Skin epidermis (tissue), 12 donors: ENCODE data around the gene KYNU.
"Not testable (repeated sequence)": the region's sequence is repeated elsewhere in the genome, so short reads cannot be mapped to it uniquely, and the experiment has no call there.

ENCODE experiments used
- H3K27ac ChIP-seq, 21 experiments: fragments of 200-600 bp; sonication (generic) in 11 of 21; one replicate each; pipeline ENCODE4 v1.5.0; 2020; ENCODE audit warnings: mild to moderate bottlenecking in 3 of 21, inconsistent platforms in 2 of 21, moderate library complexity in 2 of 21
- H3K4me3 ChIP-seq, 7 experiments: fragments of 200-600 bp; sonication (generic) in 2 of 7; one replicate each; pipeline ENCODE4 v1.5.0; 2020; ENCODE audit warnings: inconsistent platforms in 2 of 7, mild to moderate bottlenecking in 2 of 7, moderate library complexity in 1 of 7

Gene KYNU

GRCh38 chr2:142877216-142877838 is at the start of gene KYNU:
KYNU (plus strand) TSS chr2:142877664; CDS start chr2:142885368, 7,704 bp downstream.
- H3K27ac ChIP-seq: peak within 1 kb of the TSS in 19 of 21 experiments; percentile 4 to 82 (median 59)
- H3K4me3 ChIP-seq: peak within 1 kb of the TSS in 6 of 7 experiments; percentile 3 to 28 (median 6)

DNA sequence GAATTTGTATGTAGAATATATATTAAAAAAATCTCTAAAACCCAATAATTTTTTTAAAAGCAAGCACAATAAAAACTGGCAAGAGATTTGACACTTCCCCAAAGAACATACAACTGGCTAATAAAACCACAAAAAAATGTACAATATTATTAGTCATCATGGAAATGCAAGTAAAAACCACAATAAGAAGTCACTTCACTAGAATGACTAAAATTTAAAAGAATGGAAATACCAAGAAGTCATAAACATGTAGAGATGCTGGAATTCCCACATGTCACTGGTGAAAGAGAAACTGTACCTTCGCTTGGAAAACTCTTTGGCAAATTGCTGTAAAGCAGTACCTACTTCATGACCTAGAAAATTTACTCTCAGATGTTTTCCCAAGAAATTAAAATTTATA is 43.4 kb upstream of the KYNU start:
- no peak overlapping the region for H3K27ac ChIP-seq
- H3K4me3 ChIP-seq: no peak overlapping the region

DNA sequence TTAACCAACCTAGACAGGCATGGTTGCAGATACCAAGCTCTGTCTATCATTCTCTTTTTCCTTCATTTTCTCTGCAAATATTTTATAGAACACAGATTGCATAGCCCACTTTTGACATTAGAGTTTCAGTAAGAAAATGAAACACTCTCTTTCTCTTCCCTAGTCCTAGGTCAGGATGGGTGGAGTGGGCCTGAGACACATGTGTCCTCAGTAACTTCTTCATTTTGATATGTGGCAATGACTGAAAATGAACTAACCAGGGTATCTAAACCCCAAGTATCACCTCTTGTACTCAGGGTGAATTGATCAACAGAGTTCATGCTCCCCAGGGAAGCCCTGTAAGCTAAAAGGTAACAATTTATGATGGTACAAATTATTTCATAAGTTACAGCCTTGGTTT is 37.0 kb upstream of the KYNU start:
- Histone ChIP-seq H3K4me3 (no peak overlapping the region), H3K27ac (no peak overlapping the region)

- no peak overlapping the region for H3K4me3 ChIP-seq
- no peak overlapping the region for H3K27ac ChIP-seq
These were observed 35.7 kb upstream of the KYNU start for GRCh38 chr2:142841788-142842187.

- H3K4me3 ChIP-seq: no peak overlapping the region
These were observed 35.1 kb upstream of the KYNU start for GRCh38 chr2:142842369-142842768.

DNA sequence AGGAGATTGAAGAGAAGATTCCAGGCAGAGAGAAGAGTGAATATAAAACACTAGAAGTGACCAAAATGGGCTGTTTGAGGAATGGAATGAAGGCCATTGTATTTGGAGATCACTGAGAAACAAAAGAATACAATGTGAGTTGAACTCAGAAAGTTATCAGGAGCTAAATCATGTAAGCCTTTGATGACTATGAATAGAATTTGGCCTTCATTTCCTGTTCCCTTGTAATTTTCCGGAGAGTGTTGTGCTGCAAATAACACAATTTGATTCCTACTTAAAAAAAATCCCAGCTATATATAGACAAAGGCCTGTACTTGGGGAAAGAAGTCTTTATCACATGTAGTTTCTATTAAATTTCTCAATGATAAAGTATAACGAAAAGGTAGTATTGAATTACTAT is 33.7 kb upstream of the KYNU start:
- H3K27ac ChIP-seq: no peak overlapping the region

More at GRCh38 chr2:142842369-142842768, 35.1 kb upstream of the KYNU start:
- H3K27ac ChIP-seq: no peak overlapping the region

GRCh38 chr2:142848023-142848606 is 29.3 kb upstream of the KYNU start:
- H3K4me3 ChIP-seq: no peak overlapping the region
- no peak overlapping the region for H3K27ac ChIP-seq

More for the DNA sequence above, 33.7 kb upstream of the KYNU start:
- no peak overlapping the region for H3K4me3 ChIP-seq

- Histone ChIP-seq H3K27ac (no peak overlapping the region), H3K4me3 (no peak overlapping the region)
These were observed 27.6 kb upstream of the KYNU start for GRCh38 chr2:142849820-142850219.

DNA sequence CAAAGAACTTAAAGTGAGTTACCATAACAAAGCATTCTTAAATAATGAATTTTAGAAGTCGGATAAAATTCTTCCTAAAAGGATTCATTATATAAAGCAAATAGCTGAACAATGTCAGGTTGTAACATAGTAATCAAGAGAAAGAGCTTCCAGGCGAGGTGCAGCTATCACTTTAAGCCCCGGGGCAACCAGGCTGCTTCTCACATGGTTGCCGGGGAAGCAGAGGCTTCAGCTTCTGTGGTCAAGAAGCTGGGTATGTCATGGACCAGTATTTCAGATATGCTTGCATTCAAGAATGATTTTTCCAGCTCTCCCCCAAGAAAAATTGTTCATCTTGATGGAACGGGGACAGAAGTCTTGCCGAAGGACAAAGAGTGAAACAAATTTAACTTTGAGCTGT is 23.6 kb upstream of the KYNU start:
- Histone ChIP-seq H3K27ac (no peak overlapping the region), H3K4me3 (no peak overlapping the region)

DNA sequence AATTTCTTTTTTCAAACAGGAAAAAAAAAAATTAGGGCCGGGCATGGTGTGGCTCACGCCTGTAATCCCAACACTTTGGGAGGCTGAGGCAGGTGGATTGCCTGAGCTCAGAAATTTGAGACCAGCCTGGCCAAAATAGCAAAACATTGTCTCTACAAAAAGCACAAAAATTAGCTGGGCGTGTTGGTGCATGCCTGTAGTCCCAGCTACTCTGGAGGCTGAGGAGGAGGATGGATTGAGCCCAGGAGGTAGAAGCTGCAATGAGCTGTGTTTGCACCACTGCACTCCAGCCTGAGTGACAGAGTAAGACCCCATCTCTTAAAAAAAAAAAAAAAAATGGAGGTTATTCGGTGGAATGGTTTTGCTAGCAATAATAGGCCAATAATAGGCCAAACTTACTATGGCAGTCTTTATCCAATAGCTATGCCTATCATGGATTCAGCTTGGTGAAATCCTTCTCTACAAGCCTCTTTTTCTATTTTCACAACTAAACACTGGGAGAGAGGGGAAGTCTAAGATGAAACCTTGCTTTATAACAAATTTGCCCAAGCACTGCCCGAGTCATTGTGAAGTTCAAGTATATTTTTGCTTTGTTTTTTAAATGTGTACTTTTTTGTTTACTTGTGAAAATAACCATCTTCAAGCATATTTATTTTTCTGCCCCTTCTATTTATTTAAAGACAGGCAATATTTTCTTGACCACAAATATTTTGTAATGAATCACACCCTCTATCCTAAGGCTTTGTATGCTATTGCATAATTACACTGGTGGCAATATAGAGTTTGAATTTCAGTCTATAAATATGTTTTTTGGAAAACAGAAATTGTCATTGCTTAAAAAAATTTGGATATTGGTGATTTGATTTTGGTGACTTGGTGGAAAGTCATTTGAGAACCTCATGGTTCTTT is 20.0 kb upstream of the KYNU start:
- H3K27ac ChIP-seq: peak overlapping the region in 3 of 21 experiments; percentile 10 to 36 (median 26)
- no peak overlapping the region for H3K4me3 ChIP-seq

- Histone ChIP-seq H3K4me3 (no peak overlapping the region), H3K27ac (peak overlapping the region in 2 of 21 experiments; percentile 26 to 31)
These were observed 18.5 kb upstream of the KYNU start for GRCh38 chr2:142858961-142859360.

GRCh38 chr2:142862299-142862698 is 15.2 kb upstream of the KYNU start:
- Histone ChIP-seq H3K4me3 (no peak overlapping the region), H3K27ac (no peak overlapping the region)

DNA sequence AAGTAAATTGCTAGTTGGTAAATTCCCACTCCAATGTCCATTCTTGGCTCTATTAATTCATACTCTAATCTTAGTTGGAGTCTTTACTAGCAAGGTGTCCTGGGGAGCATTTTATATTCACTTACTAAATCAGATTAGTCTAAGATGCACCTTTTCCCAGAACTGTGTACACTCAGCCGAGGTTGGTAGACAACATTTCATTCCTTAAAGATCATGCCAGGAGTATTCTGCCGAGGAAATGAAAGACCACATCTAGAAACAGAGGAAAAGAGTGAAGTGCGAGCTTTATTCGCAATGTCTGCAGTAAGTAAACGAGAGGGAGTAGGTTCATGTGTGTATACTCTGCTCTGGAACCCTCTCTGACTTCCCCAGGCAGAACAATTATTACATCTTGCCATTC is 14.6 kb upstream of the KYNU start:
- H3K4me3 ChIP-seq: no peak overlapping the region
- H3K27ac ChIP-seq: no peak overlapping the region

DNA sequence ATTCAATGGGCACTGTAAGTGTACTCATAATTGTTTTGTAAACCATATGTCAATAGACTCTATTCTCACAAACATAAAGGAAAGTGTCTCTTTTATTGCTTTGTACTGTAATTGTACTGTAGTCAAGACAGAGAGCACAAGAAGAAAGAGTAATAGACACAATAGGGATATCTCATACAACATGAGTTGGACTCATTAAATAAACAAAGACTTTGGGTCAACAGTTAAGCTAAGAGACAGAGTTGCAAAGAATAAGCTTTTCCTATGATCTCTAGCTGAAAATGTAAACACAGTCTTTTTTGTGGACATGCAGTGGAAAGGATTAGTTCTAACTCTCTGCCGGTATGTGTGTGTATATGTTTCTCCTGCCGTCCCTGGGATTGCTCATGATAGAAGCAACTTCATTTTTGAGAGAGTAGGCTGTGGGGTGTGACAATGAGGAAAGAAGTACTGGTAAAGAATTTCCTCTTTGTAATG is 13.9 kb upstream of the KYNU start:
- peak overlapping the region in 2 of 21 experiments; percentile 30 to 40 for H3K27ac ChIP-seq
- no peak overlapping the region for H3K4me3 ChIP-seq

DNA sequence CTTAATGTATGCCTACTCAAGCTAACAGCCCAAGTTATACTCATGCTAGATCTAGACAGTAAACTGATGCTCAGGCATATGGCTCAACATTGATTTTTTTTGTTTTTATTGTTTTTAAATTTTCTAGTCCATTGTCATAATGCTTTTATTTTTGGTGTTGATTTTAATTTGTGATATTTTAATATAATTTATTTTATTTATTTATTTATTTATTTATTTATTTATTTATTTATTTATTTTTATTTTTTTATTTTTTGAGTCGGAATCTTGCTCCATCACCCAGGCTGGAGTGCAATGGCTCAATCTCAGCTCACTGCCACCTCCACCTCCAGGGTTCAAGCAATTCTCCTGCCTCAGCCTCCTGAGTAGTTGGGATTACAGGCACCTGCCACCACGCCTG is 12.9 kb upstream of the KYNU start:
- H3K4me3 ChIP-seq: not testable (repeated sequence)

GRCh38 chr2:142865924-142866323 is 11.5 kb upstream of the KYNU start:
- peak overlapping the region in 20 of 21 experiments; percentile 8 to 85 (median 65) for H3K27ac ChIP-seq
- H3K4me3 ChIP-seq: no peak overlapping the region

More for the DNA sequence above, 12.9 kb upstream of the KYNU start:
- H3K27ac ChIP-seq: peak overlapping the region in 1 of 21 experiments; percentile 59

DNA sequence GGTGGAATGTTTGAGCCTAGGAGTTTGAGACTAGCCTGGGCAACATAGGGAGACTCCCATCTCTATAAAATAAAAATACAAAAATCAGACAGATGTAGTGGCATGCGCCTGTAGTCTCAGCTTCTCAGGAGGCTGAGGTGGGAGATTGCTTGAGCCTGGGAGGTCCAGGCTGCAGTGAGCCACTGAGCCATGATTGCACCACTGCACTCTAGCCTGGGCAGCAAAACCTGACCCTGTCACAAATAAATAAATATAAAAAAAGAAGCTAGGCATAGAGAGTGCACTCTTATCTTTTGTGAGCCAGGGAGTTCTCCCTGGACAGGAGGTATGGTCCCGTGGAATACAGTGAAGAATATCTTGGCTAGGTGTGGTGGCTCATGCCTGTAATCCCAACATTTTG is 11.0 kb upstream of the KYNU start:
- Histone ChIP-seq H3K4me3 (no peak overlapping the region), H3K27ac (peak overlapping the region; percentile 8 to 85 (median 64))

DNA sequence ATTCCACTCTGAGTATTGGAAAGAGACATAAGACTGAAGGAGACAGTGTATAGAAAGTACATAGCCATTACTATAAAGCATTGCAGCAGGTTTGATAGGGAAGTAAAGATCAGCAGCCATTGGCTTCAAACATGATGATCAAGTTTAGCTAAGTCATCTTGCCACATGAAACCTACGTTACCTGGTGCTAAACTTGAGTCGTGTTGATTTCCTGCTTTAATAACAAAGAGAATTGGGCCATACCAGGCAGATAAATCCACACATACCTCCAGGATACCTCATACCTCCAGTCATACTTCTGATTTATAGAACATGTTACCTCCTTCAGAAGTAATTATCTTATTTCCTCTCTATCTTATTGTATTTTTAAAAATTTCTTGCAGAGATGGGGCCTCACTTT is 10.3 kb upstream of the KYNU start:
- peak overlapping the region in 18 of 21 experiments; percentile 37 to 85 (median 66) for H3K27ac ChIP-seq
- no peak overlapping the region for H3K4me3 ChIP-seq

- Histone ChIP-seq H3K27ac (peak overlapping the region in 20 of 21 experiments; percentile 37 to 85 (median 74)), H3K4me3 (peak overlapping the region in 1 of 7 experiments; percentile 1)
These were observed 9.2 kb upstream of the KYNU start for GRCh38 chr2:142868229-142868762.

GRCh38 chr2:142869065-142869460 is 8.4 kb upstream of the KYNU start:
- not testable (repeated sequence) for H3K4me3 ChIP-seq
- H3K27ac ChIP-seq: peak overlapping the region in 17 of 21 experiments; percentile 39 to 85 (median 72)
